Measurements from ENCODE around the gene ARX.

The ARX gene

DNA sequence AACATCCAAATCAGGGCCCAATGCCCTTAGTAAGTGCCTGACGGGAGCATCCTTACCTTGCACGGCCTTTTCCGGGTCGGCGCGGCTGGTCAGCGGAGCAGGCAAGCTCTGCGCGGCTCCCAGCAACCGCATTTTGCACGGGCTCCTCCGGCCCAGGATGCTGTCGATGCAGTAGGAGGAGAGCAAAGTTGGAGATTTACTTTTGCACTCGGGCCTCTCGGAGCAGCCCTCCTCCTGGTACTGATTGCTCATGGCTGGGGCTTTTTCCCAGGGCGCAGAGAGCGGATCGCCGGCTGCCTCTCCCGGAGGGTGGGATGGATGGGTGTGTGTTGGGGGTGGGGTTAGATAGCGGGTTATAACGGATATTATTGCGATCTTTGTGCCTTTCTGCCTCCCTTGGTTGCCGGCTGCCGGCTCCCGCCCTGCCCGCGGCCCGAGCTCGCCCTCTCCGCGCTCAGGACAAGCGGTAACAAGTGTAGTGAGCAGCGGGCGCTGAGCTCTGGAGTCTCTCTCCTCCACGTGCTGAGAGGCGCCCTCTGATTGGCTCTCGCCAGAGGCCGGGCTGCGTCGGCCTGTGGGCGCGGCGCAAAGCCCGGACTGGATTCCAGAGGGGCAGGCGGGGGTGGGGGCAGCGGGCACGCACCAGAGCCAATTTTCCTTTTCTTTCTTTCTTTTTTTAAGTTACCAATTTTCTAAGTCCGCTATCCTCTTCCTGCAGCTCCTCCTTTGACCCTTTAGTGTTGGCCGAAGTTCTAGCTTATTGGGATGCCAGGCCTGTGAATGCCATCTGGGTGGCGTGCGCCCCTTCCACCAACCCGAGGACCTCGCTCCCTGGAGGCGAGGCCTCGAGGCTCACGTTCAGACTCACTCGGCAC is at the start of gene ARX:
Gene ARX (minus strand): TSS at position 480 of the 875 bp plus-strand sequence. CDS start 228 bp downstream, at position 252.
- no peak for DNase-seq (ENCODE audit: low read depth)

DNA sequence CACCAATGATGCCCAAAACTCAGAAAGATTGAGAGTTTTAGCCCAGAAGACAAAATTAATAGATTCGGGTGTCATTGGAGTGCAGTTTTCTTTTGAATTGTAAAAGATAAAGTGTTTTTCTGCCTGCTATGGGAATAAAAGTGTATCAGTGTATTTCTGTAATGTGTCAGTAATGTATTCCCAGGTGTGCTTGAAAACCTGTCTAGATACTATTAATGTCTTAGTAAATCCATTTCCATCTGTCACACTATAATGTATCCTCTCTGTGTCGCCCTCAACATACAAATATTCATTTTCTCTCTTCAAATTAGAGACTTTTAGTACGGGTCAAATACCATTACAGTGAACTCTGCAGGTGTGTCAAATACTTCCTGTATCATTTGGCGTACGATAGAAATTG is 43.5 kb upstream of the ARX start:
- no peak for DNase-seq (ENCODE audit: low read depth)

DNA sequence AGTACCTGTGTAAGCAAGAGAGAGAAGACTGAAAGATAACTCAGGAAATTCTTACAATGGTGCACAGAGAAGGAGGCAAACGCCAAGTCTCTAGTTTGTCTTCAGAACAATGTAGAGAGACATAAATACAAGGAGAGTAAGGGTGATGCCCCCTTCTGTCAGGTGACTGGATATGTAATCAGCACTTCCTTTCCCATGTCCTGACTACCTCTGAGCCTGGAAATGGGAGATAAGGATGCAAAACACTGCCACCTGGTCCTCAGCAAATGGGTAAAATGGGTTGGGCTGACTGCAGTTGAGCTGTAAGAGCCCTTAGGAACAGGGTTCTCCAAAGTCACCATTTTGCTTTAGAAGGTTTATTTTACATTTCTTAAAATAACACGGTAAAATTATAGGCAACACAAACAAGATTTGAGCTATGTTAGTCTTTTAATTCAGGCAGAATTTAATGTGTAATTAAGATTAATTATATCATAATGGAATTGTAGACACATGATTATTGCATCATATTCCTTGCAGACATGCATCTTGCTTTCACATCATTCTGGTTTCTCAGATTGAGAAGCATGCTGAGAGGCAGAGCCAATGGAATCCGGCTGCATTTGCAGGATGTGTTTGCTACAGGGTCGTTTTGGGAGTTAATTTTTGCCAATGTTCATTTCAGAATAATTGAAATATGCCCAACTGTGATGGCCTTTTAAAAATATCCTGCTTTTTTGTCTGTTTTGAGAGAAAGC is 37.2 kb upstream of the ARX start:
- DNase-seq (ENCODE audit: low read depth) = no peak

DNA sequence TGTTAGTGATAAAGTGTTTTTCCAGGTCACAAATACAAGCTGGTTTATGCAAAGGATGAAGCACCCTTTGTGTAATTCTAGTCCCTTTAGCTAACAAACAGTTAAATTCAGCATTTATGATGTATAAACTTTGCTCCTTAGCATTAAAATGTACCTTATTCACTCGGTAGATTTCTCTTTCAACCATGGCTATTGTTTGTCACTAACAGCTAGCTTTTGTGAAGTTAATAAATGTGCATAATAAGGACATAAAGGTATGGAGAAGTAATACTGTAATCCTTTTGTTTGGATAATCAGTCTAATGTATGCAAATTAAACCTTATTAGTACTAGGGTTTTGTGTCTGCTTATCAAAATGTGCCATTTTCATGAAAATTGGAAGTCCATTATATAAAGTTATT is 34.2 kb upstream of the ARX start:
- no peak for DNase-seq (ENCODE audit: low read depth)

DNA sequence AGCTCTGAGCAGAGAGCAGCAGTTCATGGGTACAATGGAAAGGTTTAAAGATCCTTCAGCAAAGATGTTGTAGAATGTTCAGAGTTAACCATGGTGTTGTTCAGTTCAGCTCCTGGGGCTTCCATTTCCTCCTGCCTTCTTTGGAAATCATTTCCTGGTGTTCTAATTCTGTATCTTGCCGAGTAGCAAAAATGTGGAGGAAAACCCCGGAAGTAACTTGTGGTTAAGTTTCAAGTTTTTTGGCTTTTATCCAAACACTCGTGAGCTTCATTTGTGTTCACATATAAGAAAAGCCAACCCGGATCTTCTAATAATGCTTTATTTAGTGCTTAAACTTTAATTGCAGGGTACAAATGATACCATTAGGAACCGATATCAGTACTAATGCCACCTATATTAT is 33.6 kb upstream of the ARX start:
- DNase-seq (ENCODE audit: low read depth) = no peak

DNA sequence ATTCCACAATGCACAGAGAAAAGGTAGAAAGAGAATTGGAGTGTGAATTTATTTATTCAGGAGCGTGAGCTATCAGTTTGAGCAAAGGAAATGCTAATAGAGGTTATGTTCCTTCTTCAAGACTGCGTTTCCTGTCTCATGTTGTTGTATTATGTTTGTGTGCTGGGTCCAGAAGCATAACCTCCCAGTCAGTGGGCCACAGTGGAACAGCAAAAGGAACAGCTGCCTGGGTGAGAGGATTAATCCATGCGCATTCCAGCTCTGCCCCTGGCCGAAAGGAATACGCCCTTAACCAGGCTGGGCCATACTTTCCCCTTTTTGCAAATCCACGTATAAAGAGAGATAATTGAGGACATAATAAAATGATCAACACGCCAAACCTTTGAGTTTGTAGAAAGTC is 32.4 kb upstream of the ARX start:
- DNase-seq (ENCODE audit: low read depth) = no peak

DNA sequence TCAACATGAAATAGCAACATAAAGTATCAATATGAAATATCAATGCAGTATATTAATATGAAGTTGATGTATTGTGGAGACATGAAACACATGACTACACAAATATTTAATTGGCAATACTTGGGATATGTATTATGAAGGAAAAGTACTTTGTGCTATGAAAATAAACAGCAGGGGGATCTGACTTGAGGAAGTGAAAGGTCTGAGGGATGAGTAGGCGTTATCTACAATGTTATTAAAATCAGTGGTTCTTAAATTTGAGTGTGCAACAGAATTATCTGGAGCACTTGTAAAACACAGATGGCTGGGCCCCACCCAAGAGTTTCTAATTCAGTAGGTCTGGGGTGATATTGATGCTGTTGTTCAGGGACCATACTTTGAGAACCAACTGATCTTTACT is 27.4 kb upstream of the ARX start:
- no peak for DNase-seq (ENCODE audit: low read depth)

DNA sequence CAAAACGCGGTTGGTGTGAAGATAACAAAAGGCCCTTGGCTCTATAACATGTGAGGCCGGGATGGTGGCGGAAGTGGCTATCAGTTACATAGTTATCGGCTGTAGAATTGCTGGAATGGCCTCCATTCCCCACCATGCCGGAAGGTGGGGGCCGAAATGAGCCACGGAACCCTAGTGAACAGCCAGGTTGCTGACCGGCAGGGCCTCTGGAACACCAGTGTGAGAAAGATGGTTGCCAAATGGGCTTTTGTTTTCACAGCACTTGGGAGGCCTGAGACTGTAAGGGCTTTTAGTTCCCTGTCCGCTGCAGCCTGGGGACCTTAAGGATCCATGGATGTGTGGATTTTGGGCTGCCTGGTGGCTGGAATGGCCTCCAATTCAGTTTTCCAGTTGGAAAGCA is 23.3 kb upstream of the ARX start:
- DNase-seq (ENCODE audit: low read depth) = no peak

DNA sequence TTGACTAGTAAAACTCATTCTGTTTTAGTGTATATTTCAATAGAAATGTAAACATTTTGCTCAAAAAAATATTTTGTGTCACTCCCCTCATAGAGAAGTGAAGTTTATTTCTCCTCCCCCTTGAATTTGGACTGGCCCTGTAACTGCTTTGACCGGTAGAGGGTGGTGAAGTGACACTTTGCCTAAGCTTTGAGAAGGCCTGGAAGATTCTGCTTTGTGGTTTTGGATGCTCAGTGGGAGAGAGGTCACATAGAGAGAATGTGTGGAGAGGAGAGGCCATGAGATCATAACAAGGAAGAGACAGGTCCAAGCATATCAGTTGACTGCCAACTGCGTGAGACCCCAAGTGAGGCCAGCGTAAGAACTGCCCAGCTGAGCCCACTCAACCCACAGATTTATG is 19.1 kb upstream of the ARX start:
- DNase-seq (ENCODE audit: low read depth) = no peak

DNA sequence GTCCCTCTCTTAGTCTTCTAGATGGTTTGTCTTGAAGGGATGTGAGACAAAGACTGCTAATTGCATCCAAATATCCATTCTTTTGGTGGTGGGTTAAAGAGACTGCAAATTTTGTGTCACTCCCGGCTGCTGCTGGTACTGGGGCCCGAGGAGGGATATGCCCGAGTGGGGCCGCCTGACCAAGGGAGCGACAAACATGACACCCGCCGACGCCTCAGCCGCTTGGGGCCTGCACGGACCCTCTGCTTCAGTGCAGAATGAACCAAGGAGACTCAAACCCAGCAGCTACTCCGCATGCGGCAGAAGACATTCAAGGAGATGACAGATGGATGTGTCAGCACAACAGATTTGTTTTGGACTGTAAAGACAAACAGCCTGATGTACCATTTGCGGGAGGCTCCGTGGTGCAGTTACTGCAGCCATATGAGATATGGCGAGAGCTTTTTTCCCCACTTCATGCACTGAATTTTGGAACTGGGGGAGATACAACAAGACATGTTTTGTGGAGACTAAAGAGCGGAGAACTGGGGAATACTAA is 13.6 kb upstream of the ARX start:
- DNase-seq (ENCODE audit: low read depth) = no peak

DNA sequence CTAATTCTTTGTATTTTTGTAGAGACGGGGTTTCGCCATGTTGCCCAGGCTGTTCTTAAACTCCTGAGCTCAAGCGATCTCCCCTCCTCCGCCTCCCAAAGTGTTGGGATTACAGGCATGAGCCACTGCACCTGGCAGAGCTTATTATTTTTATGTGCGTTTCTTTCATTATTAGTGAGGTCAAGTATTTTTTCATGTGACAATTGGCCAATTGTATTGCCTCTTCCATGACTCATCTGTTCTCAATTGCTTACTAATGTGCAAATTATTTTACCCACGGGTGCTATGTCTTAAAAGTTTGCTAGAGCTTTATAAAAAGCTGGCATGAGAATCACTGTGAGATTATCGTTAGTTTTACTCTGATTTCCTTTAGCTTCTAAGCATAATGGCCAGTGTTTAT is 13.0 kb upstream of the ARX start:
- no peak for DNase-seq (ENCODE audit: low read depth)

DNA sequence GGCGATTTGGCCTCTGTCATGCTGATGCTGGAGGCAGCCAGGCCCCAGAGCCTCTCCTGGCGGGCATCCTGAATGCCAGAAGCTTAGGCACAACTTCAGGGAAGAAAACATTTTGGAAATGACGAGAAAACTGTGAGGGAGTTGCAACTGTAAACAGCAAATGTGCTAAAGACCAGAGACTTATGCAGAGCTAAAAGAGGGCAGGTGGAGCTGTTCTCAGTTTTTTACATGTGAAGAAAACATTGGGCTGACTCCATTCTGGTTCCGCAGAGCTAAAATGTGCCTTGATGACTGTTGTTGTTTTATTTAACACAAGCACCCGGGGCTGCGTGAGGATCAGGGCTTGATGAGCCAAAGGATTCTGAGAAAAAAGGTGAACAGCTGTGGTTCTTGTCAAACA is 10.8 kb upstream of the ARX start:
- no peak for DNase-seq (ENCODE audit: low read depth)

DNA sequence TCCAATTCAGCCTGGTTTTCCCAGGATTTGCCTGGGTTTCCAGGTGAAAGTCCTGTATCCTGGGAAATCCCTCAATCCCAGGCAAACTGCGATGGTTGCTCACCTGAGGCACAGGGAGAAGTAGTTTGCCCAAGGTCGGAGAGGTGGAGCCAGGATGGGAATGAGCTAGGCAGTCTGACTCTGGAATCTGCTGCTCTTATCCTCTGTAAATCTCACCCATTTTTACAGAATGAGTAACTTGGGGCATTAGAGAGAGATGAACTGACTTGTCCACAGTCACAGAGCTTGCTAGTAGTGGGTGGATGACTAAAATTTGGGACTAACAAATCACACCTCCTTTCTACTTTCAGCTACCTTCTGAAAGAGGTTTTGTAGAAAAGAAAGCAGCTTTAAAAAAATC is 9.8 kb upstream of the ARX start:
- no peak for DNase-seq (ENCODE audit: low read depth)

DNA sequence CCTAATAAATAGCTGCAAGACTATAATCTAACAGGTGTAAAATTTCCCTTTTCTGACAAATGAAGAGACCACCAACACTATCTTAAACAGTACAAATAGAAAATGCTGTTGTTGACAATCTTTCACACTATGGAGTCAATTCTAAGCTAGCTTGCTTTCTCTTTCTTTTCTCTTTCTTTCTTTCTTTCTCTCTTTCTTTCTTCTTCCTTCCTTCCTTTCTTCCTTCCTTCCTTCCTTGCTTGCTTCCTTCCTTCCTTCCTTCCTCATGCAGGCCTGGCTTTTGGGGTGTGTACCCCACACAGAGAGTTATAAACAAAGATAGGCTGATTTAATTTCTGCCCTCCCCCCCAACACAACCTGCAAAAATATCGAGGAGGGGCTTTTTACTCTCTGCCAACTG is 8.1 kb upstream of the ARX start:
- DNase-seq (ENCODE audit: low read depth) = no peak

DNA sequence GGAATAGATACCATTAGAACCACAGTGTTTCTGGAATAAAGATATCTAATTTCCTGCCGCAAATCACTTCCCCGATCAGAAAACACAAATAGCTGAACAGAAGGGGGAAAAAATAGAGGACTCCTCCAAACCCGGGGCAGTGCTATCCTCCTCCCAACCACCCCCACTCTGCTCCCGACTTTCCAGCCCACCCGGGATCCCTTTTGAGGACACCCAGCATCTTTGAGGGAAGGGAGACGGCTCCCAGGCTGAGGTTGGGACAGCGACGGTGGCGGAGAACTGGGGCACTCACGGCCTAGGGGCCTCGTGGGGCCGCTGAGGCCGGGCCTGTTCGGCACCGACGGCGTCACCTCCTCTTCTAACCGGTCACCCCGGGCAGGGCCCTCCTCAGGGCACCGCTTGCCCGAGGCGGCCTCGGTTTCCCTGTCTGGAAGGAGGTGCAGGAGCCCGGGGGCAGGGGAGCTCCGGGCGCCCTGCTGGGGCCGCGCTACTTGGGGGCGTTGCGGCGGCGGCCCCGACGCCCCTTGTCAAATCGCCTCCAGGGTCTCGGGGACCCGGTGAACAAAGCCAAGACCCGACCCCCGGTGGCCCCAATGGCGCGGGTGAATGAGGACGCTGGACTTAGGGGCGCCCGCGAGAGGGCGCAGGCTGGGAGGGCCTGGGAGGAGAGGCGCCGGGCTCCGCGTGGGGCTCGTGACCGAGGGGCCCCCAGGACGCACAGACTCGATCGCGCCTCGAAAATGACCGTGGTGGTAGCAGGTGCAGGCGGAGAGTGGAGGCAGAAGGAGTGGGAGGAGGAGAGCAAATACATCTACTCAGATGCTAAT is 6.9 kb upstream of the ARX start:
- DNase-seq (ENCODE audit: low read depth) = no peak

DNA sequence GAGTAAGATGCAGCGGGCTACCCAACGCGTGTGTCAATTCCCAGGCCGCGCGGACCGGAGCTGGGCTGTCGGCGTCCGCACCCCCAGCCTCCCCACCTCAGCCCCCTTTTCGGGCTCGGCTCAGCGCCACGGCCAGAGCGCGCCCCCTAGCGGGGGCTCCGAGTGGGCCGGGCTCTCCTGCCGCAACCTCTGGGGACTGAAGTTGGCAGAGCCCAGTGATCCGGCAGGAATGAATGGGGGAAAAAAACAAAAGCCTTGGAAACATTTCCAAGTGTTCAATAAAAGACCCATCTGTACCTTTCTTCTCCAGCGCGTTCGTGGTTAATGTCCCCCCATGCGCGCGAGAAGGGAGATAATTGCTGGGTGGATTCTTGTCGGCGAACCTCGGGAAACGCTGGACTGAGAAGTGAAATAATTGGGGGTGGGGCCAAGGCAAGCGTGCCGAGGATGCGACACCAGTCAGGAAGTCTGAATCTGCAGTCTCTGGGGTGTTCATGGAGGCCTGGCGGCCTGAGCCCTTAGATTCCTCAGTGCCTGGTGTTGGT is 5.2 kb upstream of the ARX start:
- peak; percentile 2 for DNase-seq (ENCODE audit: low read depth)

DNA sequence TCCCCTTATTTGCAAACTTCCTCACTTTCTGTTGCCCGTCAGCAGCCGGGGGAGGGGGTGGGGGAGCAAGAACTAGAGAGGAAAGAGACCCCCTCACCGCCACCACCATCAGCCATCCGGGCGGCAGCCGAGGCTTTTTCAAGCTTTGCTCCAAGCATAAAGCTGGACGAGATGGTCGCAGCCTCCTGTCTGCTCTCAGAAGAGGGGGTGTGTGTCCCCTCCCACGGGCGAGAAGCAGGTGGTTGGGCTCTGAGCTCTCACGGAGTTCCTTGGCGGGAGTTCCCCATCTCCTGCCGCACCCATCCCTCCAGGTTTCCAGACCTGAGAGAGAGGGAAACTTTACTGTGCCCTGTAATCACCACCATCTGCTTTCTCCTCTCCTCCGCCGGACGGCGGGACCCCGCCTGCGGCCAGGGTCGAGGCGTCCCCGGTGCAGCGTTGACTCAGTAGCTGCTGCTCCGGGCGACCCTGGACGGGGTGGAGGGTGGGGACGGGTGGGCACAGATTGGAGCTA is 4.7 kb upstream of the ARX start:
- DNase-seq (ENCODE audit: low read depth) = no peak

DNA sequence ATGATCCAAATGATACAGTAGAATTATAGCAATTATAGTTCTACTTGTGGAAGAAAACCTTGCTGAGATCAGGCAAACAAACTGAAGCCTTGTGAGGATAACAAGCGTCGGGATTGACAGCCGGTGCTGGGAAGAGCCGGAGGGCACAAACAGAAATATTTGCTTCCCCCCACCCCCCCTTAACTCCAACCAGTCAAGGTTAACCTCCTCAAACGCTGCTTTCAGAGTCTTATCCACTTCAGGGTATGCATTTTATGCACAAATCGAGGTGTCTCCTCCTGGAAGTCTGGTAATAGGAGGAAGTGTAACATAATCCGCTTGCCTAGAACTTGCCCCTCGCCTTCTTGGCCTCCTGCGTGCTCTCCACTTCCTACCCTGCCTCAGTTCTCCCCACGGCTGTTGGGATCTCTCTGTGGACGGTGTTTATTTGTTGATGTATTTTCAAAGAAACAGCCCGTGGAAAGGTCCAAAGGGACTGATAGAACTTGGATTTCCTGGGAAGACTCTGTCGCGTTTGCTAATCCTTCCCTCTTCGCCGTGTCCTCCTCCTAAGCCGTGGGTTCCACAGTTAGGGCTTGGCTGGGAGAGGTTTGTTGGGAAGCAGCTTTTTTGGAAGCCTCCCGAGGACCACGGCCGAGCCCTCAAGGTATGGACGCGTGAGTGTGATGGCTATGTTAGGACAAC is 4.1 kb upstream of the ARX start:
- DNase-seq (ENCODE audit: low read depth) = no peak

DNA sequence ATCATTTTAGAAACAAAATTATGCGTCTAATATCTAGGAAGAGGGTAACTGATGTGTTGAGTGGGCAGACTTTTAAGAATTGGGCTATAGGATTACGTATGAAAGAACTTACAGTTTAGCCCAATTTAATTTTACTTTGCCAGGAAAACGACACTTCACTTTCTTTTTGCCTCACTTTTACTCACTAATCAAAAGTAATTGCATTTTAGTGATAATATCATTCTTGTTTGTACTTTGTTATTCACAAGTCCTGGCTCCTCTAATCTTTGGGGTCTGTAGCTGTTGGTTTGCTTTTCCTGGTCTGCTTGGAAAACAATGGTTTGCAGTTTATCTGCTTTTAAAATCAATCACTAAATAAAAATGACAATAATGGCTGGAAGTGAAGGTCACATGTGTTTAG is 2.9 kb upstream of the ARX start:
- DNase-seq (ENCODE audit: low read depth) = no peak

DNA sequence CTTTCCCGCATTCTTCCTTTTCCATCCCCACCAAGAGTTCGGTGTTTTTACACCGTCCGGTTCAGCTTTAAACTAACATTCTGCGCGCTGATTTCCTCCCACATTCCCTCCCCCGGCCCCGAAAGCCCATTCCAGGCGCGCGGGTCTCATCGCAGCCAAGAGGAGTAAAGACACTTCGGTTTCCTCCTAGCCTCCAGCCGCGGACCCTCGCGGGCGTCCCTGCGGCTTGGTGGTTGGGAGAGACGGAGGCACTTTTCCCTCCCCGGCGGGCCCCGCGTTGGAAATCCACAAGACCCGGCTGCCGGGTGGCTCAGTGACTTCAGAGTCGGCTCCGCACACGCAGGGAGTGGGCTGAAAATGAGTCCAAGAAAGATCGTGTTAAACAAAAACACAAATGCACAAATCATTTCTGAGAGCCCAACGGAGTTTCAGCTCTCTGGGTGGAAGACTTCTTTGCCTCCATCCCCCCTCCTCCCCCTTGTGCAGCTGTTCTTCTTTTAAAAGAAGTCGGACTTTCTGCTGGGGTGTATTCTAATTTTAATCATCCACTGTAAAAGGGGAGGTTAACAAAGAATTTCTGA is 2.0 kb upstream of the ARX start:
- no peak for DNase-seq (ENCODE audit: low read depth)

Data from stimulated activated CD8-positive, alpha-beta memory T cell treated with anti-CD3 and anti-CD28 coated beads, Interleukin-12 subunit alpha, Interleukin-12 subunit beta, amount 100 ng/mL, for 1 hour (primary cell).